Measurements from ENCODE around the gene CASP7.

Gene CASP7

GRCh38 chr10:113712755-113713639 is 33.3 kb downstream of the CASP7 start:
- DNase-seq = no peak

- DNase-seq = no peak
Observed at GRCh38 chr10:113713640-113713982, 33.9 kb downstream of the CASP7 start.

GRCh38 chr10:113716109-113716910 is 36.6 kb downstream of the CASP7 start:
- no peak for DNase-seq

DNA sequence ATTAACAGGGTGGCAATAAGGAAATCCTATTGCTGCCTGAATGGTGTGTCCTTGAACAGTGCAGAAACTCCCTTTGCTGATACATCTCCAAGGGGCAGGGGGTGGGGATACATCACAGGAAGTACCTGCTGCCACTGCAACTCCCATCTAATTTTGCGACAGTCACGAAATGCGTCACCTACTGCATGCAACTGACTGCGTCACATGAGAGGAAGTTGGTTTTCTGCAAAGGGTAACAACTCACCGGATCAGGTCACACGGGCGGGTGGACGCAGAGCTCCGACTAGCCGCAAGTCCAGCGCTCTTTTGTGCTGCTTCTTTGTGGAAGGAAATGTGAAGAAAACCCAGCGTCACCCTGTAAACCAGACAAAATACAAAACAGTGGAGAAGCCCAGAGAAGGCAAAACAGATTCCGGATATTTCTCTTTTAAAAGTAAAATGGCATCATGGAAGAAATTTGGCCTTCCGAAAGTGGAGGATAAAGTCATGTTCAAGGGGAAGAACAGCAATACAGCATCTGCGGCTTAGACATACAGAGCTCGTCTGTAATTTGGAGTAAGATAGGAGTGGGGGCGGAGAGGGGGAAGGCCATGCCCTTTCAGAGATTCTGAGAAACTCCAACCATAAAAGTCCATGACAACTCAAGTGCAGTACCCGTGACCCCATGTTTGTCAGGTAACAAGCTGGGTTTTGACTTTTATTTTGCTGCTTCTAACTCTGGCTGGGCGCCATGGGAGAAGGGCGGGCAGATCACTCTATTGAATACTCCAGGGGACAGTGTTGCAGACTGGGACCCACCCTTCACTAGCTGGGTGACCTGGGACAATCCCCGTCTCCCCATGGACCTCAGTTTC is 39.5 kb downstream of the CASP7 start:
- DNase-seq = no peak

DNA sequence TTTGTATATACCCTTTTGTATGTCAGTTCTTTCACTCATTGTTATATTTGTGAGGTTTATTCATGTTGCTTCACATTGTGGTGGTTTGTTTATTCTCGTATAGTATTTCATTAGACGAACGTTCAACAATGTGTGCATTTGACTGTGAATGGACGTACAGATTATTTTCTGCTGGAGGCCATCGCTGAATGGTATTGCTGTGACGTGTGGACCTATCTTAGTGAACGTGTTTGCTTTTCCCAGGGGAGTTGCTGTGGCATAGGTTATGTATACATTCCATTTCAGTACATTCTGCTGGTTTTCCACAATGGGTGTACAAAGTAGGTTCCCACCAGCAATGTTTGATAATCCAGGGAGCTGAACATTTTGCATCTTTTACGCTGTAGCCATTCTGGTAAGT is 40.7 kb downstream of the CASP7 start:
- DNase-seq = no peak

GRCh38 chr10:113732160-113732881 is 52.6 kb downstream of the CASP7 start:
- DNase-seq = no peak

DNA sequence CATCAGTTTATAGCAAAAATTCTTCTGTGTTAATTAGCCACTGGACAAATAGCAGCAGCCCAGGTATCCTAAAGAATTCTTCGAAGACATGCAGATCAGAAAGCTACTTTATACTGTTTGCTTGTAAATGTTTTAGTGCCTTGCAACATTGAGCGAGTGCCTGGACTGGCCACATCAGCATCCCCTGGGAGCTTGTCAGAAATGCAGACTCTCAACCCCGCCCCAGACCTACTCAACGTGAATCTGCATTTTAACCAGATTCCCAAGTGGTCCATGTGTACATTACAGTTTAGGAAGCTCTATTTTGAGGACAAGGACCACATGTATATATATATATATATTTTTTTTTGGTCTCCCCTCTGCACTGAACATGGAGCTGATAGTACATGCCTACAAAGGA is 53.3 kb downstream of the CASP7 start:
- no peak for DNase-seq

DNA sequence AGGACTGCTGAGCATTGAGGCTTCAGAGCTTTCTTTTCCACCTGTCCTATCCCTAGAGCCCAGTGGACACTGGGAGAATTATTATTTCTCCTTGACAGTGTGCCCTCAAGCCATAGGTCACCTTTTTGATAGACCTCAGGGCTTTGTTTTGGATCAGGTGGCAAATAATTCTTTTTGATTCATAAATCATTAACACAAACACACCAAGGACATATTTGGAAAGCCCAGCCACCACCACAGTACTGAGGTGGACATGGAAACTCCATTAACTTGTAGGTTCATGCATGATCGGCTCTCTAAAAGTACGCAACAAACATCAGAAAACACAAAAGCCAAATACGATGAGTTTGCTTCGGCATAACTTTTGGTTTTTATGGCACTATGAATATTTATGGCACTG is 53.9 kb downstream of the CASP7 start:
- DNase-seq = peak; percentile 18

- peak; percentile 9 for DNase-seq
Observed at GRCh38 chr10:113735913-113736312, 56.2 kb downstream of the CASP7 start.

DNA sequence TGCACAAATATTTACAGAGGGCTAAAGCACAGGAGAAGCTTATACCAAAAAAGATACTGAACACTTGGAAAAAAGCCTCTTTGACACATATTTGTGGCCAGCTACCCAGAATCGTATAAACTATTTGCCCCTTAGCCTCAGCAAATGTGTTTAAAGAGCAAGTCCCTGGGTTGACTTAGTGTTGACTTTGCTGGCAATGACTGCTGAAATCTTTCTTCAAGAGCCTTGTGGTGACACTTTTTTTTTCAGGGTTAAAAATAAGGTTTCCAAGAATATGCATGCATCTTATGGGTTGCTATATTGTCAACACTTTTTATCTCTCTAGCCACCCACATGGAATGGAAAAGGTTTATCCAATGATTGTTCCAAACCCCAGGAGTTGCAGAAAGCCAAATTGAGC is 56.9 kb downstream of the CASP7 start:
- DNase-seq = no peak

GRCh38 chr10:113739031-113739430 is 59.3 kb downstream of the CASP7 start:
- DNase-seq = no peak

DNA sequence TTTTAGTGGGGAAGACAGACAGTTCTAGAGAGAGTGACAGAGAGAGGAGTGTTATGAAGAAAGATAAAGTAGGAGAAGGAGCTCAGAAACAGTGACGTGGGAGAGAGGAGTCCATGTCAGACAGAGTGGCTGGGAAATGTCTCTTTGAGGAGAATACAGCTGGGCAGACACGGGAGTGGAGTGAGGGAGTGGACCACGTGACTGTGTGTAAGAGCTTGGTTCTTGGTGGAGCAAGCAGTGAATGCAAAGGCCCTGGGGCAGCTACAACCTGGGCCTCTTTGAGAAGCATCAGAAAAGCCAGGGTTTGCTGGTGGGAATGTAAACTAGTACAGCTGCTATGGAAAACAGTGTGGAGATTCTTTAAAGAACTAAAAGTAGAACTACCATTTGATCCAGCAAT is 59.9 kb downstream of the CASP7 start:
- no peak for DNase-seq

- DNase-seq = no peak
Observed at GRCh38 chr10:113740850-113741249, 61.1 kb downstream of the CASP7 start.

- DNase-seq = no peak
Observed at GRCh38 chr10:113742466-113742865, 62.8 kb downstream of the CASP7 start.

GRCh38 chr10:113743594-113743993 is 63.9 kb downstream of the CASP7 start:
- no peak for DNase-seq

DNA sequence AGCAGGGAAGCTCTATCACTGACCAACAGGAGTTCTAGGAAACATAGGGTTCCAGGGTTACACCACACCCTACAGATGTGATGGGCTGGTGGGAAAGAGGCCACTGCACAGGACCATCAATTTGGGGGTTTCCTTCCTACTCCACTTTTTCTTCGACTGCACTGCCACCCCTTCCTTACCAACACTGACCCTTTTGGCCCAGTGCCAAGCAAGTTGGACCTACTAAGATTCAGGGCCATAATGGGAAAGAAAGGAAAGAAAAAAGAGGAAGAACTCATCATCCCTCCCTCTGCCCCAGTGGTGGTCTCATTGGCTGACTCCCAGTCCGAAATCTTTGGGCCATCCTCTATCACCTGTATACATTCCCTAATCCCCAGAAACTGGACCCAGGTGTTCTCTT is 65.7 kb downstream of the CASP7 start:
- no peak for DNase-seq

DNA sequence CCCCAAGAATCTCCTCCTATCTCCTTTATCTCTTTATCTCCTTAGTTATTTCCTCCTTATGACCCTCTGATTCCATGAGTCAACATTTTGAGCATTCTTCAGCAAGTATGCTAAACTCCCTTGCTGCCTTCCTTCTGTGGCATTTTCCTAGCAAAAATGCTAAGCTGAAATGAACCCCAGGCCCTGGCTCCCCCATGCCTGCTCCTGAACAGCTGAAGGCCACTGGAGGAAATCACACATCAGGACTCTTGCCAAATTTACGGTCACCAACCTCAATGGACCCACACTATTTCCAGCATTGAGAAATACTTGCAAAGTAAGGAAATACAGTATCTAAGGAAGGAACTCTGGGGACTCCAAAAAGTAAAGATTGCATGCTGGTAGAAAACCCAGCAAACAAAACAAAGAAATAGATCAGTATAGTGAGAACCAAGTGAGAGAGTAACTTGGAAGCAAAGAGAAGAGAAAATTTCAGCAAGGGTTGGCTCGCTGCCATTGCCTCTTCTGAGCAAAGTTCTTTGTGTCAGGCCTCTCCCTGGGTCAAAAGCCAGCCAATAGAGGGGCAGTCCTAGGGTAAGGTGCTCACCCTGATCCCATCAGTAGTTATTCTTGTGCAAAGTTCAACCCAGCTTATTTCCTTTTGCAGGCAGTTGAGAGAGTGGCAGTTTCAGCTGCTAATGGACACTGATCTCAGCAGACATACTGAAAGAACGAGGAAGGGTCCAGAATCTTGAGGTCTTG is 66.7 kb downstream of the CASP7 start:
- no peak for DNase-seq

DNA sequence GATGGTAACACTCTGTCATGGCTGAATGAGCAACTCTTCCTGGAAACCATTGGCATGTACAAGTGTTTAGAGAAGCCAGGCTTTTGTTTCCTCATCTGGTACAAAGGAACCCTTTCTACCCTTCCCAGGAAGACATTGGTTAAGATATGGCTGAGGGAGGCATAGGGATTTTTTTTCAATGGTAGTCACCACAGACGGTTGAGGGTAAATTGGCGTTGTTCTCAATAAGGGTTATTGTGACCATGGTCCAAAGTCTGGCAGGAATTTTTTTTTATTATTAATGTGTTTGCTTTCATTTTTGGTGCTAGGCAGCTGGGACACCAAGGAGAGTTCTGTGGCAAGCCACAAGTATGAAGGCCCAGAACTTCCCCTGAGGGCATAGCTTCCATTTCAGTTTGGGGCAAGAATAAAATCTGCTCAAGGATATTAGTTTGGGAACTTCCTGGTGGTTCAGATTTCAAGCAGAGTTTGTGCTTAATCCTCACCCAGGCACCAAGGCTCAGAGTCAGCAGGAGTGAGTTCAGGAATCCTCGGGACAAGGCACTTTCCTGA is 71.5 kb downstream of the CASP7 start, which contains the start of gene PLEKHS1:
Gene PLEKHS1, plus strand, starts transcription at position 502 of the 552 bp plus-strand sequence. CDS start 3,596 bp downstream, outside the sequence.
- no peak for DNase-seq

DNA sequence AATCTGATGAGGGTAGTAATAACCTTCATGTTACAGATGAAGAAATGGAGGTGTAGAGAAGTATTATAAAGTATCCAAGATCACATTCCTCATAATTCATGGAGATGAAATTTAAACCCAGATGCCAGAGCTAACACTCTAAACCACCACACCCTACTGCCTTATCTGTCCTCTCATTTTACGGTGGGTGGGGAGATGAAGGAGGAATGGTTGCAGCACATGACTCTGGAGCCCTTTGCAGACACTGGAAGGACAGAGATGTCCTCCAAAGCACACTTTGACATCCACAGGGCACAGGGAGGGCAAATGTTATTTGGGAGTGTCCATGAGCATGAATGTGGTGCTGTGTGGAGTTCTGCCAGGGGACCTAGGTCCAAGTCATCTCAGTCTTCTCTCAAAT is 72.8 kb downstream of the CASP7 start:
- no peak for DNase-seq

- DNase-seq = peak; percentile 4
Observed at GRCh38 chr10:113753020-113753692, 73.4 kb downstream of the CASP7 start.

DNA sequence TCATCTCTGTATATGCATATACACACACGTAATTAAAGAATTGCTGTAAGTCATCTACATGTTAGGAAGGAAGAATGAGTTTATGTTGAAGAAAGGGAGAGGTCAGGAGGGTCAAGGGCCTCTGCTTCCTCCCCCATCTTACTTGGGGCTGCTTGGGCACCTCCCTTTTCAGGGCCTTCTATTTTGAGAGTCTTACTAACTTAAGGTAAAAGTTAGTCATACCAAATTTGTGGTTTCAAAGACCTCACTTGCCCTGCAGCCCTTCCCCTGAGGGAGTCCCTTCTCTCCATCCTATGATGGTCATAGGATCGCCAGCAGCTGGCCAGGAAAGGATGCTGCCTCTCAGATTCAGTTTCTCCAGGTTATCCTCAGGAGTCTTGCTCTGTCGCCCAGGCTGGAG is 74.4 kb downstream of the CASP7 start:
- DNase-seq = no peak

Data from eye (tissue), 1 donor.